GM12878 (cell line): ENCODE results near the gene RTN3. TPM values are rescaled to one million over a fixed set of nuclear protein-coding genes. Genes with fewer than 3 reads are reported as not detected.

Experiments used
- ATAC-seq: fragments of 200-7000 bp; cut with Tn5 transposase; 3 replicates; pipeline ENCODE4 v1.9.1; 2020; ENCODE audit warnings: mild to moderate bottlenecking, moderate library complexity
- BruUV-seq: library from RNA; stranded (reverse); fragments of 400-500 nt; replicated peaks from 2 replicates; lab custom pipeline; 2021; lab: Mats Ljungman, UMichigan
- CTCF ChIA-PET: fragments of 300-600 bp; sonication (Branson Sonifier 250); formaldehyde crosslinking; extraction: SDS; loops from one replicate; lab custom pipeline; 2021; ENCODE audit warnings: inconsistent platforms; lab: Yijun Ruan, JAX
- POLR2A ChIA-PET: fragments of 350-600 bp; formaldehyde crosslinking; extraction: SDS; loops from one replicate; lab custom pipeline; 2021; ENCODE audit warnings: inconsistent platforms; lab: Charles Lee
- RAD21 ChIA-PET: fragments of 300-600 bp; sonication (Branson Sonifier 250); formaldehyde crosslinking; loops from one replicate; lab custom pipeline; 2023; ENCODE audit warnings: antibody characterized with exemption; ENCODE audit not compliant: unreplicated experiment; lab: Charles Lee
- SMC1A ChIA-PET: fragments of 300-600 bp; sonication (Branson Sonifier 250); formaldehyde crosslinking; loops from one replicate; lab custom pipeline; 2023; ENCODE audit not compliant: unreplicated experiment, uncharacterized antibody; lab: Charles Lee
- DNase-seq: peaks from one replicate; pipeline ENCODE4 v3.0.0-alpha.2; 2011; ENCODE audit warnings: low read depth, low spot score
- FAIRE-seq: peaks from 3 replicates; lab custom pipeline; 2011; peaks lifted over from hg19 to GRCh38; lab: Jason Lieb, UNC
- H2AFZ ChIP-seq: 2 replicates; pipeline ENCODE4 v1.6.0; 2011; ENCODE audit warnings: low read depth, low read length, control low read depth; ENCODE audit not compliant: control insufficient read depth
- H3K27ac ChIP-seq: 2 replicates; pipeline ENCODE4 v1.5.1; 2011; ENCODE audit warnings: control low read depth; ENCODE audit not compliant: control insufficient read depth, insufficient read depth
- H3K27me3 ChIP-seq, 2 experiments: replicated peaks in 1 of 2; 2 replicates each; pipeline versions ENCODE4 v1.6.0 to v1.6.1; 2011; ENCODE audit warnings: low read length in 1 of 2; ENCODE audit not compliant: control insufficient read depth in 2 of 2, insufficient read depth in 2 of 2
- H3K36me3 ChIP-seq, 2 experiments: 2 replicates each; pipeline ENCODE4 v1.5.1; 2011; ENCODE audit warnings: low read length in 1 of 2; ENCODE audit not compliant: control insufficient read depth in 2 of 2, insufficient read depth in 2 of 2
- H3K4me1 ChIP-seq: 2 replicates; pipeline ENCODE4 v1.6.1; 2011; ENCODE audit warnings: mild to moderate bottlenecking, low read length, moderate library complexity, mixed read lengths; ENCODE audit not compliant: control insufficient read depth, insufficient read depth
- H3K4me2 ChIP-seq: 2 replicates; pipeline ENCODE4 v1.6.0; 2011; ENCODE audit warnings: control low read depth; ENCODE audit not compliant: control insufficient read depth, insufficient read depth
- H3K4me3 ChIP-seq: fragments of 200-600 bp; sonication (generic); 2 replicates; pipeline ENCODE4 v1.5.1; 2016
- H3K79me2 ChIP-seq: 2 replicates; pipeline ENCODE4 v1.6.0; 2011; ENCODE audit warnings: low read length; ENCODE audit not compliant: control insufficient read depth, insufficient read depth
- H3K9ac ChIP-seq: 2 replicates; pipeline ENCODE4 v1.8.0; 2011; ENCODE audit warnings: low read length, control low read depth, mixed read lengths; ENCODE audit not compliant: control insufficient read depth, insufficient read depth
- H3K9me3 ChIP-seq: replicated peaks from 3 replicates; pipeline ENCODE4 v1.5.1; 2011; ENCODE audit warnings: mild to moderate bottlenecking, low read length; ENCODE audit not compliant: control insufficient read depth, insufficient read depth
- H4K20me1 ChIP-seq: 2 replicates; pipeline ENCODE4 v1.6.0; 2011; ENCODE audit not compliant: control insufficient read depth, insufficient read depth
- CREM ChIP-seq: IDR thresholded peaks from 2 replicates; pipeline ENCODE4 v1.6.1; 2014; ENCODE audit warnings: antibody characterized with exemption, low read depth
- FOXK2 ChIP-seq: fragments of 450-650 bp; IDR thresholded peaks from 2 replicates; pipeline ENCODE4 v1.6.1; 2017; ENCODE audit warnings: mild to moderate bottlenecking, moderate library complexity
- FOXM1 ChIP-seq: IDR thresholded peaks from 2 replicates; pipeline ENCODE4 v1.6.1; 2012; ENCODE audit warnings: low read depth, mild to moderate bottlenecking, inconsistent platforms, low read length, moderate library complexity
- GATAD2B ChIP-seq: fragments of 450-650 bp; conservative IDR thresholded peaks from 2 replicates; pipeline ENCODE4 v1.6.1; 2017; ENCODE audit warnings: low read depth, mild to moderate bottlenecking, moderate library complexity
- HDAC2 ChIP-seq: fragments of 200-600 bp; sonication (generic); IDR thresholded peaks from 2 replicates; pipeline ENCODE4 v1.6.1; 2017
- HDGF ChIP-seq: fragments of 450-650 bp; IDR thresholded peaks from 2 replicates; pipeline ENCODE4 v1.6.1; 2016; ENCODE audit warnings: antibody characterized with exemption
- RELB ChIP-seq: fragments of 450-650 bp; IDR thresholded peaks from 2 replicates; pipeline ENCODE4 v1.6.1; 2017; ENCODE audit warnings: low read depth, mild to moderate bottlenecking, moderate library complexity
- SP1 ChIP-seq: IDR thresholded peaks from one replicate; pipeline ENCODE4 v1.6.1; 2011; ENCODE audit warnings: low read depth, low read length
- ZBED1 ChIP-seq: IDR thresholded peaks from 2 replicates; pipeline ENCODE4 v1.6.1; 2016; ENCODE audit warnings: borderline replicate concordance
- ZBTB11 ChIP-seq: fragments of 450-650 bp; formaldehyde crosslinking; IDR thresholded peaks from 2 replicates; pipeline ENCODE4 v1.5.0; 2022; ENCODE audit warnings: mild to moderate bottlenecking, missing genetic modification characterization
- ZBTB40 ChIP-seq: fragments of 450-650 bp; IDR thresholded peaks from 2 replicates; pipeline ENCODE4 v1.6.1; 2016; ENCODE audit warnings: mild to moderate bottlenecking, moderate library complexity, borderline replicate concordance
- WGBS: methylation state at CpG from one replicate; pipeline ENCODE4 v1.1.6; 2016; ENCODE audit warnings: low lambda C conversion rate; ENCODE audit not compliant: insufficient replicate concordance, insufficient coverage; ENCODE audit errors: missing lambda C conversion rate; 5-methylcytosine and 5-hydroxymethylcytosine counted together
- in situ Hi-C: fragments of 300-500 bp; cut with MboI; formaldehyde crosslinking; loops from 9 replicates; pipeline ENCODE4 v1.14.3; 2018; ENCODE audit warnings: mixed read lengths
- intact Hi-C: fragments of 100-400 bp; cut with micrococcal nuclease; formaldehyde crosslinking; loops from one replicate; pipeline ENCODE4 v1.14.2; 2022; ENCODE audit not compliant: unreplicated experiment
- polyA plus RNA-seq, 11 experiments: library from polyadenylated mRNA; depleted of rRNA in 4 of 11; unstranded in 6 of 11; stranded (reverse) in 5 of 11; fragments of >200 nt; fragmentation: Nextera tagmentation in 4 of 11; fragmentation: Illumina TruSeq in 1 of 11; extraction: Ambion mirVana in 4 of 11; extraction: Trizol in 1 of 11; gene quantifications; 1 replicate in 1 of 11; 2 replicates in 10 of 11; pipeline versions ENCODE4 v1.2.1 to v1.2.3, GENCODE V29; 2011 to 2016; ENCODE audit warnings: inconsistent platforms in 2 of 11, missing spikeins in 2 of 11, low read depth in 1 of 11
- total RNA-seq, 4 experiments: library from RNA; depleted of rRNA in 3 of 4; stranded (reverse); fragments of >200 nt in 3 of 4; fragmentation: Illumina TruSeq in 1 of 4; extraction: Trizol in 1 of 4; gene quantifications; 2 replicates each; pipeline versions ENCODE4 v1.2.1 to v1.2.3, GENCODE V29; 2013 to 2021

The RTN3 gene
- total and polyA plus RNA-seq, 10 of the 15 experiments (the other 5 are each of a cell fraction or from before 2014, with no cell fraction given), result 22.9 to 64.2 (median 47.0) TPM

DNA sequence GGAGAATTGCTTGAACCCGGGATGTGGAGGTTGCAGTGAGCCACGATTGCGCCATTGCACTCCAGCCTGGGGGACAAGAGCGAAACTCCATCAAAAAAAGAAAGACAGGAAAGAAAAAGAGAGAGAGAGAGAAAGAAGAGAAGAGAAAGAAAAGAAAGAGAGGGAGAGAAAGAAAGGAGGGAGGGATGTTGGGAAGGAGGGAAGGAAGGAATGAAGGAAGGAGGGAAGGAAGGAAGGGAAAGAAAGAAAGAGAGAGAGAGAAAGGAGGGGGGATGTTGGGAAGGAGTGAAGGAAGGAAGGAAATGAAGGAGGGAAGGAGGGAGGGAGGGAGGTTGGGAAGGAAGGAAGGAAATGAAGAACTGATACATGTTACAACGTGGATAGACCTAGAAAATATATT, 119.6 kb downstream of the RTN3 start:
- intact Hi-C loops, result no loop called here
- no peak for ATAC-seq
- RAD21 ChIA-PET, result no interaction called here
- Histone ChIP-seq H3K27ac (no peak overlapping the region), H3K4me3 (no peak overlapping the region), H3K9ac (no peak overlapping the region), H3K27me3 (no peaks in the 10 kb centered on the region), H3K36me3 (no peaks in the 10 kb centered on the region), H2AFZ (no peak overlapping the region), H3K4me1 (no peaks in the 10 kb centered on the region), H3K4me2 (no peak overlapping the region), H4K20me1 (no peaks in the 10 kb centered on the region), H3K79me2 (no peaks in the 10 kb centered on the region), H3K9me3 (no peaks in the 10 kb centered on the region)
- SMC1A ChIA-PET, result no interaction called here
- no peak for DNase-seq
- POLR2A ChIA-PET, result no interaction called here
- WGBS, result 18% methylated on average over 5 of the region's 5 CpGs
- no peak for FAIRE-seq
- BruUV-seq, result no TSS peak
- no peak for TF ChIP-seq ZBED1
- TF ChIP-seq ZBTB11 (CRISPR knock-in tag), result no peak
- TF ChIP-seq ZBTB40, result no peak
- TF ChIP-seq FOXK2, result no peak
- no peak for TF ChIP-seq RELB
- TF ChIP-seq HDGF, result no peak
- TF ChIP-seq HDAC2, result no peak
- no peak for TF ChIP-seq GATAD2B
- no peak for TF ChIP-seq FOXM1
- no peak for TF ChIP-seq CREM
- no peak for TF ChIP-seq SP1
- in situ Hi-C loops, result no loop called here
- CTCF ChIA-PET, result no interaction called here
